Fibroblast of lung (primary cell): ENCODE results near the gene ZNF138. TPM values are rescaled to one million over a fixed set of nuclear protein-coding genes. Genes with fewer than 3 reads are reported as not detected.
"Not testable (repeated sequence)": the region's sequence is repeated elsewhere in the genome, so short reads cannot be mapped to it uniquely, and the experiment has no call there.

Source experiments
- DNase-seq, 2 donors: peaks; one replicate each; pipeline versions ENCODE4 v3.0.0 to v3.0.0-alpha.2; 2010; ENCODE audit warnings: low read depth in 2 of 2
- H2AFZ ChIP-seq: 2 replicates; pipeline ENCODE4 v1.5.1; 2012; ENCODE audit warnings: low read length, control low read depth, inconsistent platforms
- H3K27ac ChIP-seq: 2 replicates; pipeline ENCODE4 v1.5.1; 2011; ENCODE audit warnings: low read length, control low read depth; ENCODE audit not compliant: insufficient read depth
- H3K27me3 ChIP-seq: 2 replicates; pipeline ENCODE4 v1.5.1; 2011; ENCODE audit warnings: mild to moderate bottlenecking, low read length; ENCODE audit not compliant: control insufficient read depth, insufficient read depth
- H3K36me3 ChIP-seq: 2 replicates; pipeline ENCODE4 v1.5.1; 2011; ENCODE audit warnings: low read length; ENCODE audit not compliant: control insufficient read depth, insufficient read depth
- H3K4me1 ChIP-seq: 2 replicates; pipeline ENCODE4 v1.5.1; 2011; ENCODE audit warnings: low read length; ENCODE audit not compliant: control insufficient read depth, insufficient read depth; ENCODE audit errors: extremely low read depth
- H3K4me2 ChIP-seq: 2 replicates; pipeline ENCODE4 v1.5.1; 2011; ENCODE audit warnings: low read length, control low read depth; ENCODE audit not compliant: insufficient read depth; ENCODE audit errors: extremely low read depth
- H3K4me3 ChIP-seq, 4 experiments: fragments of 200-600 bp in 1 of 4; sonication (generic) in 1 of 4; replicated peaks in 1 of 4; 2 replicates each; pipeline ENCODE4 v1.5.1; 2011 to 2016; ENCODE audit warnings: low read length in 4 of 4, low read depth in 3 of 4, mild to moderate bottlenecking in 3 of 4, control low read depth in 2 of 4, inconsistent platforms in 1 of 4, mixed read lengths in 1 of 4; ENCODE audit not compliant: insufficient read depth in 1 of 4; ENCODE audit errors: control extremely low read depth in 1 of 4
- H3K79me2 ChIP-seq: 2 replicates; pipeline ENCODE4 v1.5.1; 2012; ENCODE audit warnings: mild to moderate bottlenecking, low read length, inconsistent platforms; ENCODE audit not compliant: control insufficient read depth, insufficient read depth
- H3K9ac ChIP-seq: 2 replicates; pipeline ENCODE4 v1.5.1; 2011; ENCODE audit warnings: mild to moderate bottlenecking, low read length, control low read depth; ENCODE audit not compliant: insufficient read depth
- H3K9me3 ChIP-seq: 2 replicates; pipeline ENCODE4 v1.5.1; 2012; ENCODE audit warnings: low read depth, low read length; ENCODE audit not compliant: control insufficient read depth, insufficient read depth
- H4K20me1 ChIP-seq: 2 replicates; pipeline ENCODE4 v1.5.1; 2011; ENCODE audit warnings: low read length; ENCODE audit not compliant: control insufficient read depth, insufficient read depth; ENCODE audit errors: extremely low read depth
- EZH2 ChIP-seq: IDR thresholded peaks from 2 replicates; pipeline ENCODE4 v1.5.1; 2012; ENCODE audit warnings: low read length, control low read depth, mild to moderate bottlenecking; ENCODE audit errors: missing control alignments
- polyA plus RNA-seq, 2 donors: library from polyadenylated mRNA; depleted of rRNA in 1 of 2; stranded (reverse) in 1 of 2; unstranded in 1 of 2; fragments of >200 nt; gene quantifications; 2 replicates each; pipeline ENCODE4 v1.2.1, GENCODE V29; 2011 to 2012; ENCODE audit warnings: missing spikeins in 1 of 2
- total RNA-seq: library from RNA; depleted of rRNA; stranded (reverse); fragments of >200 nt; gene quantifications from 2 replicates; pipeline ENCODE4 v1.2.1, GENCODE V29; 2014
- TF ChIP-seq, protein P1 (sequence below), 2 donors: IDR thresholded peaks in 1 of 2; conservative IDR thresholded peaks in 1 of 2; 1 replicate in 1 of 2; 2 replicates in 1 of 2; pipeline ENCODE4 v1.5.1; 2011 to 2012; ENCODE audit warnings: low read length in 2 of 2, control low read depth in 1 of 2, inconsistent platforms in 1 of 2, low read depth in 1 of 2, mild to moderate bottlenecking in 1 of 2

ZNF138 gene
- total and polyA plus RNA-seq, 2 donors (not counting 1 experiment from before 2014, with no cell fraction given) = 3.3 to 4.1 TPM

- TF ChIP-seq, protein P1, sequence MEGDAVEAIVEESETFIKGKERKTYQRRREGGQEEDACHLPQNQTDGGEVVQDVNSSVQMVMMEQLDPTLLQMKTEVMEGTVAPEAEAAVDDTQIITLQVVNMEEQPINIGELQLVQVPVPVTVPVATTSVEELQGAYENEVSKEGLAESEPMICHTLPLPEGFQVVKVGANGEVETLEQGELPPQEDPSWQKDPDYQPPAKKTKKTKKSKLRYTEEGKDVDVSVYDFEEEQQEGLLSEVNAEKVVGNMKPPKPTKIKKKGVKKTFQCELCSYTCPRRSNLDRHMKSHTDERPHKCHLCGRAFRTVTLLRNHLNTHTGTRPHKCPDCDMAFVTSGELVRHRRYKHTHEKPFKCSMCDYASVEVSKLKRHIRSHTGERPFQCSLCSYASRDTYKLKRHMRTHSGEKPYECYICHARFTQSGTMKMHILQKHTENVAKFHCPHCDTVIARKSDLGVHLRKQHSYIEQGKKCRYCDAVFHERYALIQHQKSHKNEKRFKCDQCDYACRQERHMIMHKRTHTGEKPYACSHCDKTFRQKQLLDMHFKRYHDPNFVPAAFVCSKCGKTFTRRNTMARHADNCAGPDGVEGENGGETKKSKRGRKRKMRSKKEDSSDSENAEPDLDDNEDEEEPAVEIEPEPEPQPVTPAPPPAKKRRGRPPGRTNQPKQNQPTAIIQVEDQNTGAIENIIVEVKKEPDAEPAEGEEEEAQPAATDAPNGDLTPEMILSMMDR (conservative IDR thresholded peaks at IDR 0.05 in 1 of 2, IDR thresholded peaks at IDR 0.05 in 1 of 2; ENCODE audit: low read depth in 1 of 2, low read length in 2 of 2) = no peak
- TF ChIP-seq EZH2 = no peak
- DNase-seq = no peak
- Histone ChIP-seq H3K9me3 (no peaks in the 10 kb centered on the region), H4K20me1 (no peaks in the 10 kb centered on the region), H3K27me3 (no peaks in the 10 kb centered on the region), H2AFZ (no peak overlapping the region), H3K36me3 (no peaks in the 10 kb centered on the region), H3K4me2 (no peak overlapping the region), H3K4me3 (no peak overlapping the region), H3K4me1 (no peaks in the 10 kb centered on the region), H3K9ac (no peak overlapping the region), H3K79me2 (no peaks in the 10 kb centered on the region), H3K27ac (no peak overlapping the region)
Observed at GRCh38 chr7:64768824-64769223, 25.4 kb upstream of the ZNF138 start.

GRCh38 chr7:64774204-64774842 is 19.9 kb upstream of the ZNF138 start:
- Histone ChIP-seq H3K4me3 (no peak overlapping the region), H3K36me3 (no peaks in the 10 kb centered on the region), H3K4me1 (no peaks in the 10 kb centered on the region), H3K27ac (no peak overlapping the region), H3K79me2 (no peaks in the 10 kb centered on the region), H2AFZ (no peak overlapping the region), H3K4me2 (no peak overlapping the region), H4K20me1 (no peaks in the 10 kb centered on the region), H3K9me3 (no peaks in the 10 kb centered on the region), H3K27me3 (no peaks in the 10 kb centered on the region), H3K9ac (no peak overlapping the region)
- no peak for TF ChIP-seq EZH2
- TF ChIP-seq, protein P1 (conservative IDR thresholded peaks at IDR 0.05 in 1 of 2, IDR thresholded peaks at IDR 0.05 in 1 of 2; ENCODE audit: low read depth in 1 of 2, low read length in 2 of 2) = no peak
- no peak for DNase-seq

- no peaks in the 10 kb centered on the region for H4K20me1 ChIP-seq
- H3K79me2 ChIP-seq = no peaks in the 10 kb centered on the region
- H3K9ac ChIP-seq = no peak overlapping the region
- H3K27ac ChIP-seq = no peak overlapping the region
- TF ChIP-seq, protein P1 (conservative IDR thresholded peaks at IDR 0.05 in 1 of 2, IDR thresholded peaks at IDR 0.05 in 1 of 2; ENCODE audit: low read depth in 1 of 2, low read length in 2 of 2) = no peak
- no peak for TF ChIP-seq EZH2
- no peaks in the 10 kb centered on the region for H3K9me3 ChIP-seq
- DNase-seq = no peak
- no peaks in the 10 kb centered on the region for H3K4me1 ChIP-seq
- H3K36me3 ChIP-seq = no peaks in the 10 kb centered on the region
- H2AFZ ChIP-seq = no peak overlapping the region
- H3K27me3 ChIP-seq = no peaks in the 10 kb centered on the region
- H3K4me2 ChIP-seq = no peak overlapping the region
- H3K4me3 ChIP-seq = no peak overlapping the region
Observed at GRCh38 chr7:64775289-64775688, 18.9 kb upstream of the ZNF138 start.

DNA sequence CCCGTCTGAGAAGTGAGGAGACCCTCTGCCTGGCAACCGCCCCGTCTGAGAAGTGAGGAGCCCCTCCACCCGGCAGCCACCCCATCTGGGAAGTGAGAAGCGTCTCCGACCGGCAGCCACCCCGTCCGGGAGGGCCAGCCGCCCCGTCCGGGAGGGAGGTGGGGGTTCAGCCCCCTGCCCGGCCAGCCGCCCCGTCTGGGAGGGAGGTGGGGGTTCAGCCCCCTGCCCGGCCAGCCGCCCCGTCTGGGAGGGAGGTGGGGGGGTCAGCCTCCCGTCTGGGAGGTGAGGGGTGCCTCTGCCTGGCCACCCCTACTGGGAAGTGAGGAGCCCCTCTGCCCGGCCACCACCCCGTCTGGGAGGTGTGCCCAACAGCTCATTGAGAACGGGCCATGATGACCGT is 9.4 kb upstream of the ZNF138 start:
- not testable (repeated sequence) for H3K27ac ChIP-seq, H4K20me1 ChIP-seq, H3K9ac ChIP-seq, H3K4me2 ChIP-seq, H3K9me3 ChIP-seq, H3K4me3 ChIP-seq, H3K27me3 ChIP-seq, H3K4me1 ChIP-seq, H3K36me3 ChIP-seq, DNase-seq, H3K79me2 ChIP-seq, H2AFZ ChIP-seq
